Kasumi-1 (cell line): ENCODE data around the gene OR51E2.
A peak's percentile ranks its signal among the peaks of the same experiment; 100 is the strongest.

Source experiments
- DNase-seq, 2 experiments: peaks; one replicate each; lab custom pipeline; 2025; lab: John Stamatoyannopoulos, UW

Gene OR51E2

GRCh38 chr11:4662876-4663275 lies 34.8 kb downstream of the OR51E2 start:
- no peak for DNase-seq

DNA sequence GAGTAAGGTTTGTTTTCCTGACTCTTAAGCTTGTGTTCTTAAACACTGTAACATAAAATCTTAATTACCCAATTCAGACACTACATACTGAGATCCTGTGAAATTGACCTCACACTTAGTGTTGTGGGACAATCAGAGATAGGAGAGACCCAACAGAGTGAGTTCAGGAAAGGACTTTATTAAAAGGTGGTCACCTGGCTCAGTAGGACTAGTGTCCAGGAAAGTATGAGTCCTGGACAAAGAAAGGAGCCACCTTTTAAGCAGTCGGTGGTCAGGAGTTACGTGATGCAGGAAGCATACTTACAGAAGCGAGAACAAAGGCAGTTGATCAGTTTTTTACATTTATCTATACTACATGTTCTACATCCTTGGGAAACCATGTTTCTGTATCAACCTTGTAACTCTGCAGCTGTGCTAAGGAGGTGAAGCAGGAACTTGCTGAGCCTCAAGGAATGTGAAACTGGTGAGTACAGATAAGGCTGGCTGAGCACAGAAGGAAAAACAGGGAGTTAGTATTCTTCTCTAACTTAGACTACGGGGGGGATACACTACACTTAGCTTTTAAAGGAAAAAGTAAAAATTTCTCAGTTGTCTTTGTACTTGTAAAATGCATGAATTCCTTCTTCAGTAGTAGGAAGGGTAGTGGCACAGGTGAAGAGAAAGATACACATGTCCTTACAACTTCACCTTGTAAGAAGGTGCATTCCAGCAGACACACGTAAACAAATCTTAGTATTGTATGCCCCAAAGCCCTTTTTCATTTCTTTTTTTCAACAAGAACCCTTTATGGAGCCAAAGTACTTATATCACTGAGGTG lies 38.8 kb downstream of the OR51E2 start:
- no peak for DNase-seq

GRCh38 chr11:4654635-4655369 lies 42.9 kb downstream of the OR51E2 start:
- no peak for DNase-seq

- DNase-seq, result no peak
These were observed 49.9 kb downstream of the OR51E2 start for GRCh38 chr11:4647766-4648165.

DNA sequence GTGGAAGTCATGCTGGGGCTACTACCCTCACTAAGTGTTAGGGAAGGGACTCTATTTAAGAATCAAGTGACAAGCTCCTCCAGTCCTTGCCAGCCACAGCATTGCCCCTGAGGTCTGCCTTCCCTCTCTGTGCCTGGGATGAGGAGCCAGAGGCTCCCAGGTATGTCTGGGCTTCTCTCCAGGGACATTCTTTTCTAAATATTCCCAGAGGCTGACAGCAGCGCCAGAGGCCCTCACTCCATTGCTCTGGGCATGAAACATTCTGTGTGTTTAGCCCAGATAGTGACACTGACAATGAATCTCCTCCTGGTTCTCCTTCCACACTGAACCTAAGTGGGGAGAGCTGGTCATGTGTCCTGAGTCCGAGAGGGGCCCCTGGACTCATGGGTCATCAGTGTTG lies 51.7 kb downstream of the OR51E2 start:
- no peak for DNase-seq

DNA sequence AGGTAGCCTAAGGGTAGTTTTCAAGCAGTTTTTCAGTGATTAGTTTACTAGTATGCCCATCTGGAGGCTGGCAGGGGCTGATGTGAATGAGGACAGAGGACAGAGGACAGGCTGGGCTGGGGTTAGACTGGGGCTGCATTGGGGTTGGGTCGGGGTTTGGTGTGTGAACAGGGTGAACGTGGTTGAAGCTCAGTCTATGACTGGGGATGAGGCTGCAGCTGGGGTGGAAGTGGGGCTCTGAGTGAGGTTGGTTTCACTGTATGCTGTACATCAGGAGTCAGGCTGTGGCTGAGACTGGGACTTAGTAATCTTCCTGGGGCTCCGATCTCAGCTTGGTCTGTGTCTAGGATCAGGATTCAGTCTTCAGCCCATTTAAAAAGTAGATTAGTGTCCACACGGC lies 53.4 kb downstream of the OR51E2 start:
- DNase-seq, result no peak

DNA sequence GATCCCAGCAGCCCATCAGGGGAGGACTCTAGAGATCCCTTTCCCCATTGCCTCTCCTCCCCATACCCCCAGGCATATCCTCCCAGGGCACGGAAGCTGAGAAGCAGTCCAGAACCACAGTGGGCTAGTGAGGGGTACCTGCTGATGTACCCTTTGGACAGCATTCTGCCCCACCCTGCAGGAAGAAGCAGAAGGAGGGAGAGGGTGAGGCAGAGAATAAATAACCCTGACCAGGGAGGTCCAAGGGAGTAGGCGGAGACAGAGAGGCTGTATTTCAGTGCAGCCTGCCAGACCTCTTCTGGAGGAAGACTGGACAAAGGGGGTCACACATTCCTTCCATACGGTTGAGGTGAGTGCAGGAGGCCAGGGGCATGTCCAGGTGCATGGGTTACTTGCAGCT lies 54.0 kb downstream of the OR51E2 start, which contains the start of gene OR51E1:
TSS of gene OR51E1 (plus strand) at position 301 of the 400 bp plus-strand sequence. CDS start 8,545 bp downstream, outside the sequence.
- DNase-seq, result no peak

DNA sequence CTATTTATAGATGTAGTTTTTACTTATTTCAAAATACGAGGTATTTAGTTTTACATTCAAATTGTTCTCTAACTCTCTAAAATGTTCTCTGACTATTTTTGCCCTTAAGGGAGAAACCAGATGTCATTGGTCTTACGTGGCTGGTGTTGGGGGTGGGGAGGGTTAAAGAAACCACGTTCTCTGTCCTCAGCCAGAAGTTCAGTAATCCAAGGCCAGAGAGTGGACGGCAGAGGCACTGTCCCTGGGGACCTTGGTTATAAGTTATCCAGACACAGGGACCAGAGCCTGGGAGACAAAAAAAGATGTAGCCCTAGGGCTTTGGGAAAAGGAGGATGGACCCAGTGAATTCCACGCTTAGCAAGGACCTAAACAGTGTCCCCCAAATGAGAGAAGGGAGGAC lies 54.6 kb downstream of the OR51E2 start:
- DNase-seq, result no peak

DNA sequence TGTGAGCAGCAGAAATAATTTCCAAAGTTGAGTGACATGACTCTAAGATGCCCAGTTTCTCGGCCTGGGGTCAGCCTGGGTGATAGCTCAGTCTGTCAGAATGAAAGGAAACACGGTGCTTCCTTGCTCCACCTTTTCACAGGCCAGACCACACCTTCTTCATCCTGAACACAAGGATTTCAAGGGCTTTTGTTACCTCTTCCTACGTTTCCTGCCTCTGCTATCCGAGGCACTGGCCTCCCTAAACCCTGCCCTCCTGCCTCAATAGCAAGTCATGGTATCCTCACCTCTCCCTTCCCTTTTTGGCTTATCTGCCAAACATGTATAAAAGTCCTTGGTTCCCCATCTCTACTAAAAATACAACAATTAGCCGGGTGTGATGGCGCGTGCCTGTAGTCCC lies 55.6 kb downstream of the OR51E2 start:
- DNase-seq, result no peak

- no peak for DNase-seq
These were observed 56.2 kb downstream of the OR51E2 start for GRCh38 chr11:4641501-4641900.

DNA sequence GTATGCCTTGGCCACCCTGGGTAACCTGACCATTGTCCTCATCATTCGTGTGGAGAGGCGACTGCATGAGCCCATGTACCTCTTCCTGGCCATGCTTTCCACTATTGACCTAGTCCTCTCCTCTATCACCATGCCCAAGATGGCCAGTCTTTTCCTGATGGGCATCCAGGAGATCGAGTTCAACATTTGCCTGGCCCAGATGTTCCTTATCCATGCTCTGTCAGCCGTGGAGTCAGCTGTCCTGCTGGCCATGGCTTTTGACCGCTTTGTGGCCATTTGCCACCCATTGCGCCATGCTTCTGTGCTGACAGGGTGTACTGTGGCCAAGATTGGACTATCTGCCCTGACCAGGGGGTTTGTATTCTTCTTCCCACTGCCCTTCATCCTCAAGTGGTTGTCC lies 57.7 kb downstream of the OR51E2 start:
- no peak for DNase-seq

DNA sequence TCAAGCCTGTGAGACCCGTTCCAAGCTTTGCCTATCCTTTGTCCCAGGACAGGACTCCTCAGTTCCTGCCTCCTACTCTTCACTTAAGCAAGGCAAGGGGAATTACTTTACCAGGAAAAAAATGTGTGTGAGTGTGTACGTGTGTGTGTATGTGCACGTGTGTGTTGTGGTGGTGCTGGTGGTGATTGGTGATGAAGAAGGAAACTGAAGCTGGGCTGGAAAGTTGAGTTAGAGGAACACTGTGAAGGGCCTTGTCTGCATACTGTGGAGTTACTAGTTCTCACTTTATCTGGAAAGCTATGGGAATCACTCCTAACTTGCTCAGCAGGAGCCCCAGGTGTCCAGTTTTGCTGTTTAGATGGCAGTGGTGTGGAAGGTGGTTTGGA lies 60.0 kb downstream of the OR51E2 start:
- DNase-seq, result no peak

DNA sequence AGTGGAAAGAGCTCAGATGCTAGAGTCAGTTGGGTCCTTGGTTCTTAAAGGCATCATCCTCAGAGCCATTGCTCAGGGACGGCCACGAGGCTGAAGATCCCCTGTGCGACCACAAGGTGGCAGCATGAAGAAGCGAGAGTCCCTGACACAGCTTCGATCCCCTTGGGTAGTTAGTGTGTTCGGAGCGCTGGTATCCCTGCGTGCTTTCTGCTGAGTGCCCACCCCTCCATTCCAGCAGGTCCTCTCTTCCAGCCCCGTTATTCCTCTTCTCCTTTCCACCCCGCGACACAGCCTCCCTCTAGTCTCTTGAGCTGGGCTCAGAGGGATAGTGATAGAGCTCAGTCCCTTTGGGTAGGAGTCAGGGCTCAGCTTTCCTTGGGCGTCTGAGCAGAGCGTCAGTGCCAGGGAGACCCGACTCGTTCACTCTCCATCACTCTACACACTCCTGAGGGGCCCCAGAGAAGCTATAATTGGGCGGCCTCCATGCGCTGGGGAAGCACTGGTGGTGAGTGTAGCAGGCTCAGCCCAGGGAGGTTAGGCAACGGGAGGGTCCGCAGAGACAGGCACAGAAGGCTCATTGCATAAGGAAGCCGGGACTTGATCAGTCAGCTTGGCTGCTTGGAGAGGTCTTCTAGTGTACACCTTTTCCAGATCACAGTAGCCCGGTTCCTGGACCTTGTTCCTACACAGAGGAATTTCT lies 60.5 kb downstream of the OR51E2 start, which contains the start of gene OR51D1:
TSS of gene OR51D1 (plus strand) at position 516 of the 700 bp plus-strand sequence. CDS start 2,314 bp downstream, outside the sequence.
- peak; percentile 59 to 67 for DNase-seq

GRCh38 chr11:4636136-4636535 lies 61.5 kb downstream of the OR51E2 start:
- no peak for DNase-seq
